ENCODE results near the gene NEURL1.

- TF ChIP-seq CTCF (IDR thresholded peaks at IDR 0.05; ENCODE audit: poor library complexity) (no peak), EZH2 (IDR thresholded peaks at IDR 0.05; ENCODE audit: borderline replicate concordance) (no peak), EZH2phosphoT487 (IDR thresholded peaks at IDR 0.05; ENCODE audit: low read depth, severe bottlenecking, unreplicated experiment) (no peak)
These were observed 143.0 kb downstream of the NEURL1 start for GRCh38 chr10:103636492-103636891.

Data from hepatocyte (in vitro differentiated cells).